SK-N-SH (cell line): ENCODE measurements around the gene PHACTR2. TPM values are rescaled to one million over a fixed set of nuclear protein-coding genes. Genes with fewer than 3 reads are reported as not detected.

ENCODE experiments used
- CTCF ChIA-PET: fragments of 300-600, 350-600 bp; formaldehyde crosslinking; extraction: SDS; loops from one replicate; lab custom pipeline; 2021; lab: Yijun Ruan, JAX
- POLR2A ChIA-PET: fragments of 350-600 bp; sonication (Branson Sonifier 250); formaldehyde crosslinking; extraction: SDS; loops from one replicate; lab custom pipeline; 2020; ENCODE audit warnings: antibody characterized with exemption, inconsistent platforms; lab: Yijun Ruan, JAX
- DNase-seq: peaks from one replicate; pipeline ENCODE4 v3.0.0; 2012
- H2AFZ ChIP-seq: fragments of 200-600 bp; sonication (generic); 2 replicates; pipeline ENCODE4 v1.8.1; 2016; ENCODE audit warnings: antibody characterized with exemption, mild to moderate bottlenecking, low read depth
- H3F3A ChIP-seq: fragments of 200-600 bp; sonication (generic); replicated peaks from 2 replicates; pipeline ENCODE3; 2016; ENCODE audit warnings: antibody characterized with exemption, mild to moderate bottlenecking; ENCODE audit not compliant: insufficient read depth
- H3K27ac ChIP-seq, 2 experiments: fragments of 200-500 bp in 1 of 2; fragments of 200-600 bp in 1 of 2; sonication (Bioruptor generic) in 1 of 2; sonication (generic), shearing (Covaris generic) in 1 of 2; 2 replicates each; pipeline versions ENCODE4 v1.5.1 to v1.6.1; 2014 to 2016; ENCODE audit warnings: low read depth in 2 of 2, inconsistent platforms in 1 of 2, low read length in 1 of 2, mild to moderate bottlenecking in 1 of 2, mixed read lengths in 1 of 2
- H3K27me3 ChIP-seq: fragments of 200-600 bp; sonication (generic), shearing (Covaris generic); 2 replicates; pipeline ENCODE4 v1.6.1; 2016; ENCODE audit warnings: mixed run types; ENCODE audit not compliant: insufficient read depth
- H3K36me3 ChIP-seq, 2 experiments: fragments of 200-500 bp in 1 of 2; fragments of 200-600 bp in 1 of 2; sonication (Bioruptor generic) in 1 of 2; sonication (generic) in 1 of 2; replicated peaks in 1 of 2; 2 replicates each; pipeline versions ENCODE3 to v1.5.1; 2014 to 2016; ENCODE audit warnings: low read length in 1 of 2, mild to moderate bottlenecking in 1 of 2; ENCODE audit not compliant: insufficient read depth in 2 of 2, control insufficient read depth in 1 of 2
- H3K4me1 ChIP-seq, 2 experiments: fragments of 200-500 bp in 1 of 2; fragments of 200-600 bp in 1 of 2; sonication (Bioruptor generic) in 1 of 2; sonication (generic), shearing (Covaris generic) in 1 of 2; 2 replicates each; pipeline versions ENCODE4 v1.5.1 to v1.6.1; 2014 to 2016; ENCODE audit warnings: low read depth in 1 of 2, low read length in 1 of 2, mixed run types in 1 of 2; ENCODE audit not compliant: insufficient read depth in 2 of 2, control insufficient read depth in 1 of 2
- H3K4me2 ChIP-seq: fragments of 200-600 bp; sonication (generic), shearing (Covaris generic); 2 replicates; pipeline ENCODE4 v1.6.1; 2017; ENCODE audit warnings: mixed run types
- H3K4me3 ChIP-seq, 2 experiments: fragments of 200-500 bp in 1 of 2; fragments of 200-600 bp in 1 of 2; sonication (Bioruptor generic) in 1 of 2; sonication (generic), shearing (Covaris generic) in 1 of 2; 2 replicates each; pipeline versions ENCODE4 v1.5.1 to v1.8.1; 2014 to 2016; ENCODE audit warnings: low read depth in 2 of 2, inconsistent platforms in 1 of 2, low read length in 1 of 2, mild to moderate bottlenecking in 1 of 2, mixed read lengths in 1 of 2, moderate library complexity in 1 of 2
- H3K79me2 ChIP-seq: fragments of 200-600 bp; sonication (generic); 2 replicates; pipeline ENCODE4 v1.8.1; 2017; ENCODE audit warnings: mild to moderate bottlenecking; ENCODE audit not compliant: insufficient read depth
- H3K9ac ChIP-seq: fragments of 200-600 bp; sonication (generic); 2 replicates; pipeline ENCODE4 v1.6.1; 2017; ENCODE audit warnings: mixed run types
- H3K9me2 ChIP-seq: fragments of 200-600 bp; sonication (generic); 2 replicates; pipeline ENCODE4 v1.6.1; 2017; ENCODE audit warnings: mixed run types
- H3K9me3 ChIP-seq: fragments of 200-600 bp; sonication (generic); 2 replicates; pipeline ENCODE4 v1.6.1; 2017; ENCODE audit warnings: mixed run types, mild to moderate bottlenecking, moderate library complexity
- H4K20me1 ChIP-seq: fragments of 200-600 bp; sonication (generic); 2 replicates; pipeline ENCODE4 v1.6.1; 2017; ENCODE audit warnings: mild to moderate bottlenecking, mixed run types; ENCODE audit not compliant: insufficient read depth
- CHD2 ChIP-seq: fragments of 150-350 bp; IDR thresholded peaks from 2 replicates; pipeline ENCODE4 v1.6.1; 2018; ENCODE audit warnings: low read length; ENCODE audit not compliant: partially characterized antibody
- ELF1 ChIP-seq: IDR thresholded peaks from 2 replicates; pipeline ENCODE4 v1.4.0; 2012
- EP300 ChIP-seq, 2 experiments: IDR thresholded peaks; 2 replicates each; pipeline versions ENCODE4 v1.4.0 to v1.6.1; 2012; ENCODE audit warnings: borderline replicate concordance in 1 of 2, low read depth in 1 of 2, low read length in 1 of 2
- EZH2phosphoT487 ChIP-seq: fragments of 200-600 bp; sonication (generic); IDR thresholded peaks from 2 replicates; pipeline ENCODE4 v1.6.1; 2017; ENCODE audit warnings: low read depth, mixed run types, mild to moderate bottlenecking, antibody characterized with exemption, moderate library complexity, borderline replicate concordance
- FOXJ3 ChIP-seq: sonication (generic); formaldehyde crosslinking; IDR thresholded peaks from 2 replicates; pipeline ENCODE4 v1.5.1; 2020; ENCODE audit warnings: mild to moderate bottlenecking, missing genetic modification reagents
- FOXM1 ChIP-seq: IDR thresholded peaks from 2 replicates; pipeline ENCODE4 v1.4.0; 2012; ENCODE audit warnings: low read depth, mild to moderate bottlenecking
- GATA2 ChIP-seq: sonication (generic); formaldehyde crosslinking; IDR thresholded peaks from 2 replicates; pipeline ENCODE4 v1.5.0; 2020; ENCODE audit warnings: mild to moderate bottlenecking, missing genetic modification reagents
- MEF2A ChIP-seq: IDR thresholded peaks from 2 replicates; pipeline ENCODE4 v1.4.0; 2012; ENCODE audit warnings: low read depth, borderline replicate concordance
- MXI1 ChIP-seq: IDR thresholded peaks from 2 replicates; pipeline ENCODE4 v1.6.1; 2012; ENCODE audit warnings: mild to moderate bottlenecking, low read depth, low read length, improper control_type of control experiment
- NFIC ChIP-seq: IDR thresholded peaks from 2 replicates; pipeline ENCODE4 v1.4.0; 2012; ENCODE audit warnings: borderline replicate concordance
- NRF1 ChIP-seq: IDR thresholded peaks from 2 replicates; pipeline ENCODE4 v1.6.1; 2012; ENCODE audit warnings: low read depth, mild to moderate bottlenecking, low read length
- RAD21 ChIP-seq: IDR thresholded peaks from 2 replicates; pipeline ENCODE4 v1.6.1; 2012; ENCODE audit warnings: mild to moderate bottlenecking, low read length
- RCOR1 ChIP-seq: fragments of 150-350 bp; IDR thresholded peaks from 2 replicates; pipeline ENCODE4 v1.6.1; 2017; ENCODE audit warnings: antibody characterized with exemption, low read length
- RFX5 ChIP-seq: IDR thresholded peaks from 2 replicates; pipeline ENCODE4 v1.6.1; 2012; ENCODE audit warnings: mild to moderate bottlenecking, improper control_type of control experiment, low read length
- RXRA ChIP-seq: IDR thresholded peaks from 2 replicates; pipeline ENCODE4 v1.4.0; 2012; ENCODE audit warnings: low read depth, mild to moderate bottlenecking, borderline replicate concordance
- SMC3 ChIP-seq: IDR thresholded peaks from 2 replicates; pipeline ENCODE4 v1.6.1; 2012; ENCODE audit warnings: low read depth, low read length, improper control_type of control experiment
- TAF1 ChIP-seq: IDR thresholded peaks from 2 replicates; pipeline ENCODE4 v1.6.1; 2012; ENCODE audit warnings: low read depth, mild to moderate bottlenecking, low read length, moderate library complexity, borderline replicate concordance
- TCF12 ChIP-seq: IDR thresholded peaks from 2 replicates; pipeline ENCODE4 v1.4.0; 2012
- TEAD4 ChIP-seq: IDR thresholded peaks from 2 replicates; pipeline ENCODE4 v1.4.0; 2012; ENCODE audit warnings: mild to moderate bottlenecking, borderline replicate concordance; ENCODE audit not compliant: insufficient read depth
- YY1 ChIP-seq: IDR thresholded peaks from 2 replicates; pipeline ENCODE4 v1.4.0; 2012; ENCODE audit warnings: low read depth, mild to moderate bottlenecking
- WGBS: methylation state at CpG from one replicate; pipeline ENCODE4 v1.1.6; 2017; ENCODE audit warnings: low lambda C conversion rate; 5-methylcytosine and 5-hydroxymethylcytosine counted together
- polyA plus RNA-seq, 3 experiments: library from polyadenylated mRNA; depleted of rRNA; stranded (reverse); fragments of >200 nt; gene quantifications; 2 replicates each; pipeline ENCODE4 v1.2.3, GENCODE V29; 2012
- TF ChIP-seq, protein P1 (sequence below): fragments of 150-350 bp; IDR thresholded peaks from 2 replicates; pipeline ENCODE4 v1.6.1; 2017; ENCODE audit warnings: antibody characterized with exemption, low read length, low read depth, borderline replicate concordance
- TF ChIP-seq, protein P2 (sequence below): IDR thresholded peaks from 2 replicates; pipeline ENCODE4 v1.4.0; 2012; ENCODE audit warnings: low read depth, borderline replicate concordance
- TF ChIP-seq, protein P3 (sequence below): IDR thresholded peaks from 2 replicates; pipeline ENCODE4 v1.4.0; 2012; ENCODE audit warnings: low read depth
- TF ChIP-seq, protein P4 (sequence below): IDR thresholded peaks from 2 replicates; pipeline ENCODE4 v1.4.0; 2012; ENCODE audit warnings: low read depth, borderline replicate concordance
- TF ChIP-seq, protein P5 (sequence below): IDR thresholded peaks from 2 replicates; pipeline ENCODE4 v1.6.1; 2012; ENCODE audit warnings: mild to moderate bottlenecking, low read depth, low read length, moderate library complexity
- TF ChIP-seq, protein P6 (sequence below): fragments of 200-600 bp; sonication (generic); IDR thresholded peaks from 2 replicates; pipeline ENCODE4 v1.6.1; 2017; ENCODE audit warnings: antibody characterized with exemption, mild to moderate bottlenecking, moderate library complexity

PHACTR2 gene
- polyA plus RNA-seq, 1 of the 3 experiments (the other 2 are of a cell fraction) = 5.0 TPM

DNA sequence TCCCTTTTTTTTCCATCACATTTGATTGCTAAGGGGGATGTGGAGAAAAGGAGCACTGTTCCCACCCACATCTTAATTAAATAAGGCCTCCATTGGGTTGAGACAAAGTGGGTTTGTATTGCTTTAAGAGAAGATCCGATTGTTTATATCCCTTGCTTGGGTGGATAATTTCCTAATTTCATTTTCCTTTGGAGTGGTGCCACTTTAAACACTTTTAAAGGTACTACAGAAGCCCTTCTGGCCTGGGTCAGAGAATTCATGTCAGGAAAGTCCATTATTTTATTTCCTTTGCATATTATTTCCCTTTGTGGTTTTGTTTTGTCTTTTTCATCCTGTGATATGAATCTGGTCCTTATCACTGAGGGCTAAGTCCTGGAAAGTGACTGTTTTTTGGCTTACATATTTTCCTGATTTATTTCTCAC, 56.9 kb downstream of the PHACTR2 start:
- no peaks in the 10 kb centered on the region for H3F3A ChIP-seq
- peaks cover 0 to 4% of the 10 kb centered on the region in 2 experiments for H3K36me3 ChIP-seq
- no peak overlapping the region for H3K4me3 ChIP-seq
- CTCF ChIA-PET = no interaction called here
- POLR2A ChIA-PET = no interaction called here
- no peaks in the 10 kb centered on the region for H3K9me2 ChIP-seq
- H3K4me1 ChIP-seq = peaks cover 0 to 12% of the 10 kb centered on the region in 2 experiments; a peak in 1 of 4 replicates
- H3K4me2 ChIP-seq = no peak overlapping the region
- peak; percentile 57 for DNase-seq
- no peaks in the 10 kb centered on the region for H4K20me1 ChIP-seq
- H3K9me3 ChIP-seq = no peaks in the 10 kb centered on the region
- 0% methylated on average over 1 of the region's 1 CpG for WGBS
- H3K79me2 ChIP-seq = peaks cover 6% of the 10 kb centered on the region; the same call in 1 of the 2 replicates
- no peak overlapping the region for H2AFZ ChIP-seq
- H3K9ac ChIP-seq = no peak overlapping the region
- no peaks in the 10 kb centered on the region for H3K27me3 ChIP-seq
- H3K27ac ChIP-seq = peak overlapping the region in 1 of 2 experiments; percentile 76; a peak in 2 of 4 replicates
- TF ChIP-seq, protein P1, sequence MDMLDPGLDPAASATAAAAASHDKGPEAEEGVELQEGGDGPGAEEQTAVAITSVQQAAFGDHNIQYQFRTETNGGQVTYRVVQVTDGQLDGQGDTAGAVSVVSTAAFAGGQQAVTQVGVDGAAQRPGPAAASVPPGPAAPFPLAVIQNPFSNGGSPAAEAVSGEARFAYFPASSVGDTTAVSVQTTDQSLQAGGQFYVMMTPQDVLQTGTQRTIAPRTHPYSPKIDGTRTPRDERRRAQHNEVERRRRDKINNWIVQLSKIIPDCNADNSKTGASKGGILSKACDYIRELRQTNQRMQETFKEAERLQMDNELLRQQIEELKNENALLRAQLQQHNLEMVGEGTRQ = no peak
- TF ChIP-seq TAF1 (no peak), RXRA (no peak), TCF12 (peak; percentile 79), NRF1 (no peak), YY1 (no peak), SMC3 (no peak), FOXM1 (no peak), RFX5 (no peak), TEAD4 (0 out of 2 replicates have a peak, but pooled peaks have one; percentile 17), RAD21 (peak; percentile 4; the same call in 1 of the 2 replicates), RCOR1 (no peak), EP300 (IDR thresholded peaks at IDR 0.05; ENCODE audit: borderline replicate concordance in 1 of 2, low read depth in 1 of 2, low read length in 1 of 2) (peak; percentile 36 to 57; a peak in 3 of 4 replicates), MXI1 (no peak), FOXJ3 (peak; percentile 42; the same call in 1 of the 2 replicates), NFIC (peak; percentile 74), MEF2A (no peak), GATA2 (CRISPR knock-in tag) (peak; percentile 69), ELF1 (no peak), EZH2phosphoT487 (no peak), CHD2 (no peak)
- TF ChIP-seq, protein P2, sequence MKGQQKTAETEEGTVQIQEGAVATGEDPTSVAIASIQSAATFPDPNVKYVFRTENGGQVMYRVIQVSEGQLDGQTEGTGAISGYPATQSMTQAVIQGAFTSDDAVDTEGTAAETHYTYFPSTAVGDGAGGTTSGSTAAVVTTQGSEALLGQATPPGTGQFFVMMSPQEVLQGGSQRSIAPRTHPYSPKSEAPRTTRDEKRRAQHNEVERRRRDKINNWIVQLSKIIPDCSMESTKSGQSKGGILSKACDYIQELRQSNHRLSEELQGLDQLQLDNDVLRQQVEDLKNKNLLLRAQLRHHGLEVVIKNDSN = no peak
- TF ChIP-seq, protein P3, sequence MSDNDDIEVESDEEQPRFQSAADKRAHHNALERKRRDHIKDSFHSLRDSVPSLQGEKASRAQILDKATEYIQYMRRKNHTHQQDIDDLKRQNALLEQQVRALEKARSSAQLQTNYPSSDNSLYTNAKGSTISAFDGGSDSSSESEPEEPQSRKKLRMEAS = no peak
- TF ChIP-seq, protein P4, sequence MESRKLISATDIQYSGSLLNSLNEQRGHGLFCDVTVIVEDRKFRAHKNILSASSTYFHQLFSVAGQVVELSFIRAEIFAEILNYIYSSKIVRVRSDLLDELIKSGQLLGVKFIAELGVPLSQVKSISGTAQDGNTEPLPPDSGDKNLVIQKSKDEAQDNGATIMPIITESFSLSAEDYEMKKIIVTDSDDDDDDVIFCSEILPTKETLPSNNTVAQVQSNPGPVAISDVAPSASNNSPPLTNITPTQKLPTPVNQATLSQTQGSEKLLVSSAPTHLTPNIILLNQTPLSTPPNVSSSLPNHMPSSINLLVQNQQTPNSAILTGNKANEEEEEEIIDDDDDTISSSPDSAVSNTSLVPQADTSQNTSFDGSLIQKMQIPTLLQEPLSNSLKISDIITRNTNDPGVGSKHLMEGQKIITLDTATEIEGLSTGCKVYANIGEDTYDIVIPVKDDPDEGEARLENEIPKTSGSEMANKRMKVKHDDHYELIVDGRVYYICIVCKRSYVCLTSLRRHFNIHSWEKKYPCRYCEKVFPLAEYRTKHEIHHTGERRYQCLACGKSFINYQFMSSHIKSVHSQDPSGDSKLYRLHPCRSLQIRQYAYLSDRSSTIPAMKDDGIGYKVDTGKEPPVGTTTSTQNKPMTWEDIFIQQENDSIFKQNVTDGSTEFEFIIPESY = no peak
- TF ChIP-seq, protein P5, sequence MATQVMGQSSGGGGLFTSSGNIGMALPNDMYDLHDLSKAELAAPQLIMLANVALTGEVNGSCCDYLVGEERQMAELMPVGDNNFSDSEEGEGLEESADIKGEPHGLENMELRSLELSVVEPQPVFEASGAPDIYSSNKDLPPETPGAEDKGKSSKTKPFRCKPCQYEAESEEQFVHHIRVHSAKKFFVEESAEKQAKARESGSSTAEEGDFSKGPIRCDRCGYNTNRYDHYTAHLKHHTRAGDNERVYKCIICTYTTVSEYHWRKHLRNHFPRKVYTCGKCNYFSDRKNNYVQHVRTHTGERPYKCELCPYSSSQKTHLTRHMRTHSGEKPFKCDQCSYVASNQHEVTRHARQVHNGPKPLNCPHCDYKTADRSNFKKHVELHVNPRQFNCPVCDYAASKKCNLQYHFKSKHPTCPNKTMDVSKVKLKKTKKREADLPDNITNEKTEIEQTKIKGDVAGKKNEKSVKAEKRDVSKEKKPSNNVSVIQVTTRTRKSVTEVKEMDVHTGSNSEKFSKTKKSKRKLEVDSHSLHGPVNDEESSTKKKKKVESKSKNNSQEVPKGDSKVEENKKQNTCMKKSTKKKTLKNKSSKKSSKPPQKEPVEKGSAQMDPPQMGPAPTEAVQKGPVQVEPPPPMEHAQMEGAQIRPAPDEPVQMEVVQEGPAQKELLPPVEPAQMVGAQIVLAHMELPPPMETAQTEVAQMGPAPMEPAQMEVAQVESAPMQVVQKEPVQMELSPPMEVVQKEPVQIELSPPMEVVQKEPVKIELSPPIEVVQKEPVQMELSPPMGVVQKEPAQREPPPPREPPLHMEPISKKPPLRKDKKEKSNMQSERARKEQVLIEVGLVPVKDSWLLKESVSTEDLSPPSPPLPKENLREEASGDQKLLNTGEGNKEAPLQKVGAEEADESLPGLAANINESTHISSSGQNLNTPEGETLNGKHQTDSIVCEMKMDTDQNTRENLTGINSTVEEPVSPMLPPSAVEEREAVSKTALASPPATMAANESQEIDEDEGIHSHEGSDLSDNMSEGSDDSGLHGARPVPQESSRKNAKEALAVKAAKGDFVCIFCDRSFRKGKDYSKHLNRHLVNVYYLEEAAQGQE = no peak
- TF ChIP-seq, protein P6, sequence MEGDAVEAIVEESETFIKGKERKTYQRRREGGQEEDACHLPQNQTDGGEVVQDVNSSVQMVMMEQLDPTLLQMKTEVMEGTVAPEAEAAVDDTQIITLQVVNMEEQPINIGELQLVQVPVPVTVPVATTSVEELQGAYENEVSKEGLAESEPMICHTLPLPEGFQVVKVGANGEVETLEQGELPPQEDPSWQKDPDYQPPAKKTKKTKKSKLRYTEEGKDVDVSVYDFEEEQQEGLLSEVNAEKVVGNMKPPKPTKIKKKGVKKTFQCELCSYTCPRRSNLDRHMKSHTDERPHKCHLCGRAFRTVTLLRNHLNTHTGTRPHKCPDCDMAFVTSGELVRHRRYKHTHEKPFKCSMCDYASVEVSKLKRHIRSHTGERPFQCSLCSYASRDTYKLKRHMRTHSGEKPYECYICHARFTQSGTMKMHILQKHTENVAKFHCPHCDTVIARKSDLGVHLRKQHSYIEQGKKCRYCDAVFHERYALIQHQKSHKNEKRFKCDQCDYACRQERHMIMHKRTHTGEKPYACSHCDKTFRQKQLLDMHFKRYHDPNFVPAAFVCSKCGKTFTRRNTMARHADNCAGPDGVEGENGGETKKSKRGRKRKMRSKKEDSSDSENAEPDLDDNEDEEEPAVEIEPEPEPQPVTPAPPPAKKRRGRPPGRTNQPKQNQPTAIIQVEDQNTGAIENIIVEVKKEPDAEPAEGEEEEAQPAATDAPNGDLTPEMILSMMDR = no peak
